RWPE2 (cell line): ENCODE data around the gene FBXW12.

Experiments used
- ATAC-seq: fragments of 200-7000 bp; cut with Tn5 transposase; 3 replicates; pipeline ENCODE4 v1.9.1; 2021; ENCODE audit warnings: low read depth
- DNase-seq: peaks from one replicate; pipeline ENCODE4 v3.0.0-alpha.2; 2020; ENCODE audit warnings: low spot score
- H3K27ac ChIP-seq: fragments of 450-650 bp; 2 replicates; pipeline ENCODE4 v1.5.1; 2017; ENCODE audit warnings: mild to moderate bottlenecking; ENCODE audit not compliant: poor library complexity, severe bottlenecking
- H3K27me3 ChIP-seq: fragments of 250-450 bp; sonication (Bioruptor Pico); 2 replicates; pipeline ENCODE4 v1.5.1; 2021; ENCODE audit warnings: mild to moderate bottlenecking, moderate library complexity; ENCODE audit not compliant: insufficient read depth, poor library complexity, severe bottlenecking
- H3K36me3 ChIP-seq: fragments of 250-450 bp; sonication (Bioruptor Pico); 2 replicates; pipeline ENCODE4 v1.5.1; 2020; ENCODE audit warnings: low read depth, mild to moderate bottlenecking, moderate library complexity
- H3K4me1 ChIP-seq: fragments of 250-450 bp; sonication (Bioruptor Pico); 2 replicates; pipeline ENCODE4 v1.5.1; 2021; ENCODE audit warnings: mild to moderate bottlenecking, moderate library complexity; ENCODE audit not compliant: insufficient read depth, poor library complexity, severe bottlenecking
- H3K4me3 ChIP-seq: fragments of 250-450 bp; sonication (Bioruptor Pico); 2 replicates; pipeline ENCODE4 v1.5.1; 2021; ENCODE audit warnings: mild to moderate bottlenecking, moderate library complexity; ENCODE audit not compliant: severe bottlenecking
- H3K9me3 ChIP-seq: fragments of 250-450 bp; sonication (Bioruptor Pico); 2 replicates; pipeline ENCODE4 v1.5.1; 2021; ENCODE audit warnings: mild to moderate bottlenecking, moderate library complexity; ENCODE audit not compliant: severe bottlenecking
- TF ChIP-seq, protein P1 (sequence below): fragments of 450-650 bp; IDR thresholded peaks from one replicate; pipeline ENCODE4 v1.5.1; 2017; ENCODE audit warnings: mild to moderate bottlenecking, moderate library complexity; ENCODE audit not compliant: poor library complexity, severe bottlenecking

Gene FBXW12

DNA sequence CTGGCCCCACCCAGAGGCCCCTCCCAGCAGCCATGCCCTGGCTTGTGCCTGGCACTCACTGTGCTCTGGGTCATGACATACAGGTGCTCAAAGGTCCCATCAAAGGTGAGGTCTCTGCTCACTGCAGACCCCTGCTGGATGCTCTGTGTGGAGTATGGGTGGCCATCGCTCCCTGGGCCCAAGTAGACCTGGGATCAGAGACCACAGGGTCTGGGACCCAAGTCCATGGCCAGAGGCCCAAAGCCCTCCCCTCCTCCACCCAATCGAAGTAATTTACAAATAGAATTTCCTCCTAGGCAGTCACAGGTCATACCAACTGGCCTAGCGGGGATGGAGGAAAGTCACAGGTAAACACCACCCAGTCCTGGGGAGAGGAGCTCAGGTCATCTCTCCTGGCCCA is 50.3 kb downstream of the FBXW12 start:
- Histone ChIP-seq H3K27ac (no peak overlapping the region), H3K36me3 (peaks cover 82% of the 10 kb centered on the region), H3K4me3 (no peak overlapping the region), H3K4me1 (peaks cover 18% of the 10 kb centered on the region), H3K27me3 (no peaks in the 10 kb centered on the region), H3K9me3 (no peaks in the 10 kb centered on the region)
- DNase-seq, result no peak
- TF ChIP-seq, protein P1, sequence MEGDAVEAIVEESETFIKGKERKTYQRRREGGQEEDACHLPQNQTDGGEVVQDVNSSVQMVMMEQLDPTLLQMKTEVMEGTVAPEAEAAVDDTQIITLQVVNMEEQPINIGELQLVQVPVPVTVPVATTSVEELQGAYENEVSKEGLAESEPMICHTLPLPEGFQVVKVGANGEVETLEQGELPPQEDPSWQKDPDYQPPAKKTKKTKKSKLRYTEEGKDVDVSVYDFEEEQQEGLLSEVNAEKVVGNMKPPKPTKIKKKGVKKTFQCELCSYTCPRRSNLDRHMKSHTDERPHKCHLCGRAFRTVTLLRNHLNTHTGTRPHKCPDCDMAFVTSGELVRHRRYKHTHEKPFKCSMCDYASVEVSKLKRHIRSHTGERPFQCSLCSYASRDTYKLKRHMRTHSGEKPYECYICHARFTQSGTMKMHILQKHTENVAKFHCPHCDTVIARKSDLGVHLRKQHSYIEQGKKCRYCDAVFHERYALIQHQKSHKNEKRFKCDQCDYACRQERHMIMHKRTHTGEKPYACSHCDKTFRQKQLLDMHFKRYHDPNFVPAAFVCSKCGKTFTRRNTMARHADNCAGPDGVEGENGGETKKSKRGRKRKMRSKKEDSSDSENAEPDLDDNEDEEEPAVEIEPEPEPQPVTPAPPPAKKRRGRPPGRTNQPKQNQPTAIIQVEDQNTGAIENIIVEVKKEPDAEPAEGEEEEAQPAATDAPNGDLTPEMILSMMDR, result no peak
- no peak for ATAC-seq

DNA sequence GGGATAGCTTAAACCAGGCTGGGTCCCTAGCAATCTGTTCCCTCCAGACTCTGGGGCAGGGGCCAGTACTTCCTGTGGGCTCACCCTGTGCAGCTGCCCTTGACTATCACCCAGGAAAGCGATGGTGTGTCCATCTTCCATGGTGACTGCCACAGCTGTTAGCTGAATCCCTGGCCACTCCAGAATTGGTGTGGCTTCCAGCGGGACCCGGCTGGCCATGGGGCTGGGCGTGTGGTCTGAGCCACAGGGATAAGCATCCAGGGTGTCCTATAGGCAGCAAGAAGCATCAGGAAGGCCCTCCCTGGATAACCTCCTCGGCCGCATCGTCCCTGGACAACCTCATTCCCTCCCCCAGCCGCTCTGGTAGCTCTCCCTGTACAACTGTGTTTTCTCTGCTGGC is 50.7 kb downstream of the FBXW12 start:
- H3K4me1 ChIP-seq, result peaks cover 18% of the 10 kb centered on the region
- H3K9me3 ChIP-seq, result no peaks in the 10 kb centered on the region
- TF ChIP-seq, protein P1, result no peak
- DNase-seq (no peak), ATAC-seq (no peak)
- no peaks in the 10 kb centered on the region for H3K27me3 ChIP-seq
- peaks cover 82% of the 10 kb centered on the region for H3K36me3 ChIP-seq
- no peak overlapping the region for H3K27ac ChIP-seq
- no peak overlapping the region for H3K4me3 ChIP-seq

GRCh38 chr3:48423241-48423882 is 51.3 kb downstream of the FBXW12 start:
- TF ChIP-seq, protein P1, result no peak
- Histone ChIP-seq H3K9me3 (no peaks in the 10 kb centered on the region), H3K27me3 (no peaks in the 10 kb centered on the region), H3K36me3 (peaks cover 78% of the 10 kb centered on the region), H3K27ac (no peak overlapping the region), H3K4me3 (no peak overlapping the region), H3K4me1 (peaks cover 18% of the 10 kb centered on the region)
- ATAC-seq, result no peak
- DNase-seq, result no peak

DNA sequence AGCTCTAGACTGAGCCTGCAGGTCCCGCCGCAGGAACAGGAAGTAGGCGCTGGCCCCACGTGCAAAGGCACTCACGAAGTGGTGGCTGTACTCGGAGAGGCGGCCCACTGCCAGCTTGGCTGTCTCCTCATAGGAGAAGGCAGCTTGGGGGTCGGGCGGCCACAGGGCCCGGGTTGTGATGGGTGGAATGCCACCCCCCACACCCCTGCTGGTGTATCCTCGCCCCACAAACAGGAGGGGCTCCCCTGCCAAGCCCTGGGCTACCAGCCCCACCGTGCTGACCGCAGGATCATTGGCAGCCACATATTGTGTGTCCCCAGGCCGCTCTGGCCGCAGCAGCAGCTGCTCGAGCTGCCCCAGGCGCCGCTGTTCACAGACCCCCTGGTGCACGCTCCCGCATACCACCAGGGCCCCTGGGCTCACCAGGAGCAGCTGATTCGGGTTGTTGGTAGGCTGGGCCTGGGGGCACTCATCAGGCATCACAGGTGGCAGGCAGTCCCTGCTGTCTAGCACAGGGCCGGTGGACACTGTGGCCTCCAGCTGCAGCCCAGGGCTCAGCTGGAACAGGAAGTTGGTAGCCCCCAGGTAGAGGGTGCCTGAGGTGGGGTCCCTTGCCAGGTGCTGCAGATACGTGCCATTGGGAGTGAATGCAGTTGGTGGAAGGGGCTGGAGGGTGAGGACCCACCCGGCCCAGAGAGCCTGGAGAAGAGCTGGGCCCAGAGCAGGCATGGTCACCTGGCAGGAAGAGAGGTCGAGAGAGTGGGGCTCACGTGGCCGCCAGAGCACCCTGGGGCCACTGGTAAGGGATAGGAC is 52.1 kb downstream of the FBXW12 start:
- Histone ChIP-seq H3K4me3 (no peak overlapping the region), H3K27me3 (no peaks in the 10 kb centered on the region), H3K36me3 (peaks cover 77% of the 10 kb centered on the region), H3K27ac (no peak overlapping the region), H3K4me1 (peaks cover 18% of the 10 kb centered on the region), H3K9me3 (no peaks in the 10 kb centered on the region)
- no peak for ATAC-seq
- no peak for DNase-seq
- TF ChIP-seq, protein P1, result no peak
